Neural crest cell (in vitro differentiated cells): ENCODE results near the gene UBFD1. TPM values are rescaled to one million over a fixed set of nuclear protein-coding genes. Genes with fewer than 3 reads are reported as not detected.
"Not testable (repeated sequence)": the region's sequence is repeated elsewhere in the genome, so short reads cannot be mapped to it uniquely, and the experiment has no call there.

Experiments used
- DNase-seq: peaks from one replicate; pipeline ENCODE4 v3.0.0; 2021; ENCODE audit warnings: low read depth, mixed read lengths, low spot score
- H3K27ac Mint-ChIP-seq: one replicate; pipeline ENCODE4 v1.8.0; 2021; ENCODE audit warnings: mild to moderate bottlenecking, mixed read lengths; ENCODE audit not compliant: unreplicated experiment
- H3K27me3 Mint-ChIP-seq: 2 replicates; pipeline ENCODE4 v1.8.0; 2021; ENCODE audit warnings: low read depth, mild to moderate bottlenecking, mixed read lengths
- H3K36me3 Mint-ChIP-seq: 2 replicates; pipeline ENCODE4 v1.8.0; 2021; ENCODE audit warnings: low read depth, mild to moderate bottlenecking, mixed read lengths
- H3K4me1 Mint-ChIP-seq: 2 replicates; pipeline ENCODE4 v1.8.0; 2021; ENCODE audit warnings: mixed read lengths
- H3K4me3 Mint-ChIP-seq: one replicate; pipeline ENCODE4 v1.8.0; 2021; ENCODE audit warnings: mild to moderate bottlenecking, mixed read lengths
- H3K9me3 Mint-ChIP-seq: 2 replicates; pipeline ENCODE4 v1.8.0; 2021; ENCODE audit warnings: mixed read lengths
- CTCF ChIP-seq: fragments of 200-600 bp; sonication (generic); conservative IDR thresholded peaks from 2 replicates; pipeline ENCODE4 v1.5.0; 2021; ENCODE audit warnings: antibody characterized with exemption, mild to moderate bottlenecking
- total RNA-seq: library from RNA; stranded (reverse); gene quantifications from 2 replicates; pipeline ENCODE4 v1.2.1, GENCODE V29; 2021

The UBFD1 gene
- total RNA-seq, 1 donor from 2014 or later = 91.0 TPM

- peak within 1 kb of the TSS; percentile 93 for H3K4me3 Mint-ChIP-seq
- no peaks in the 10 kb centered on the region for H3K27me3 Mint-ChIP-seq
- peak within 1 kb of the TSS; percentile 67 for H3K27ac Mint-ChIP-seq
- H3K9me3 Mint-ChIP-seq = no peaks in the 10 kb centered on the region
- H3K4me1 Mint-ChIP-seq = peaks cover 11% of the 10 kb centered on the region
- peaks cover 8% of the 10 kb centered on the region for H3K36me3 Mint-ChIP-seq
- TF ChIP-seq CTCF = peak; percentile 99
- DNase-seq = peak; percentile 88
Observed at GRCh38 chr16:23595951-23596720, 38.6 kb downstream of the UBFD1 start, which contains the start of gene NDUFAB1. TSS of gene NDUFAB1 (minus strand) at chr16:23596316. CDS start at chr16:23596290, 26 bp downstream.

GRCh38 chr16:23597003-23597756, 39.7 kb downstream of the UBFD1 start:
- TF ChIP-seq CTCF = no peak
- Mint-ChIP-seq H3K4me3 (peak overlapping the region; percentile 31), H3K4me1 (peaks cover 7% of the 10 kb centered on the region), H3K27ac (no peak overlapping the region), H3K27me3 (no peaks in the 10 kb centered on the region), H3K9me3 (no peaks in the 10 kb centered on the region), H3K36me3 (peaks cover 2% of the 10 kb centered on the region)
- DNase-seq = peak; percentile 6

- Mint-ChIP-seq H3K4me1 (no peaks in the 10 kb centered on the region), H3K4me3 (no peak overlapping the region), H3K9me3 (no peaks in the 10 kb centered on the region), H3K36me3 (peaks cover 2% of the 10 kb centered on the region), H3K27me3 (no peaks in the 10 kb centered on the region), H3K27ac (no peak overlapping the region)
- DNase-seq = no peak
- TF ChIP-seq CTCF = no peak
Observed at GRCh38 chr16:23607726-23608125, 50.2 kb downstream of the UBFD1 start.

- Mint-ChIP-seq H3K4me3 (no peak overlapping the region), H3K36me3 (peaks cover 2% of the 10 kb centered on the region)
Observed at GRCh38 chr16:23608194-23608593, 50.7 kb downstream of the UBFD1 start.

GRCh38 chr16:23609929-23610328, 52.4 kb downstream of the UBFD1 start:
- Mint-ChIP-seq H3K9me3 (no peaks in the 10 kb centered on the region), H3K4me1 (no peaks in the 10 kb centered on the region), H3K27ac (no peak overlapping the region), H3K27me3 (no peaks in the 10 kb centered on the region), H3K36me3 (no peaks in the 10 kb centered on the region), H3K4me3 (no peak overlapping the region)
- no peak for TF ChIP-seq CTCF
- DNase-seq = no peak

More at GRCh38 chr16:23608194-23608593, 50.7 kb downstream of the UBFD1 start:
- H3K27me3 Mint-ChIP-seq = no peaks in the 10 kb centered on the region
- H3K4me1 Mint-ChIP-seq = no peaks in the 10 kb centered on the region
- no peak for TF ChIP-seq CTCF
- H3K9me3 Mint-ChIP-seq = no peaks in the 10 kb centered on the region
- no peak for DNase-seq
- no peak overlapping the region for H3K27ac Mint-ChIP-seq

- not testable (repeated sequence) for H3K9me3 Mint-ChIP-seq, H3K27ac Mint-ChIP-seq, H3K27me3 Mint-ChIP-seq, H3K4me3 Mint-ChIP-seq, DNase-seq, H3K36me3 Mint-ChIP-seq, H3K4me1 Mint-ChIP-seq
Observed at GRCh38 chr16:23610905-23611304, 53.4 kb downstream of the UBFD1 start.
